Activated T-helper 2 cell treated with anti-CD3 and anti-CD28 coated beads, Interferon-gamma antibody, Interleukin-2, Interleukin-4, amounts not matched to agents 10 μg/mL and 5 μg/mL and 100 μg/mL, durations not matched to agents 14 hours and 24 hours and 36 hours (primary cell): ENCODE measurements around the gene CMKLR1. TPM values are rescaled to one million over a fixed set of nuclear protein-coding genes. Genes with fewer than 3 reads are reported as not detected.

Experiments
- DNase-seq: peaks from one replicate; pipeline ENCODE4 v3.0.0; 2021; ENCODE audit warnings: low spot score
- H3K27ac Mint-ChIP-seq: one replicate; pipeline ENCODE4 v1.8.0; 2021; ENCODE audit warnings: mixed read lengths
- H3K27me3 Mint-ChIP-seq: one replicate; pipeline ENCODE4 v1.8.0; 2021; ENCODE audit warnings: low read depth, mixed read lengths
- H3K36me3 Mint-ChIP-seq: one replicate; pipeline ENCODE4 v1.8.0; 2021; ENCODE audit warnings: low read depth, mixed read lengths
- H3K4me1 Mint-ChIP-seq: one replicate; pipeline ENCODE4 v1.8.0; 2021; ENCODE audit warnings: low read depth, mixed read lengths
- H3K4me3 Mint-ChIP-seq: one replicate; pipeline ENCODE4 v1.8.0; 2021; ENCODE audit warnings: low read depth, mild to moderate bottlenecking, moderate library complexity, mixed read lengths
- H3K9me3 Mint-ChIP-seq: one replicate; pipeline ENCODE4 v1.8.0; 2021; ENCODE audit warnings: mixed read lengths
- intact Hi-C: fragments of 100-400 bp; cut with micrococcal nuclease; formaldehyde crosslinking; loops from one replicate; pipeline ENCODE4 v1.15.1; 2023
- total RNA-seq: library from RNA; stranded (reverse); gene quantifications from 2 replicates; pipeline ENCODE4 v1.2.3, GENCODE V29; 2022

CMKLR1 gene
- total RNA-seq, 1 donor from 2014 or later, result not detected

GRCh38 chr12:108371801-108372344 is 32.8 kb upstream of the CMKLR1 start:
- no peak for DNase-seq
- no peaks in the 10 kb centered on the region for H3K4me1 Mint-ChIP-seq

GRCh38 chr12:108370415-108370814 is 31.3 kb upstream of the CMKLR1 start:
- Mint-ChIP-seq H3K4me3 (no peak overlapping the region), H3K36me3 (no peaks in the 10 kb centered on the region), H3K4me1 (no peaks in the 10 kb centered on the region), H3K27ac (no peak overlapping the region), H3K9me3 (peaks cover 11% of the 10 kb centered on the region), H3K27me3 (no peaks in the 10 kb centered on the region)
- intact Hi-C loops, result no loop called here
- DNase-seq, result no peak

More at GRCh38 chr12:108371801-108372344, 32.8 kb upstream of the CMKLR1 start:
- H3K27ac Mint-ChIP-seq, result no peak overlapping the region
- intact Hi-C loops, result no loop called here
- H3K9me3 Mint-ChIP-seq, result peaks cover 11% of the 10 kb centered on the region
- no peaks in the 10 kb centered on the region for H3K36me3 Mint-ChIP-seq
- H3K4me3 Mint-ChIP-seq, result no peak overlapping the region
- H3K27me3 Mint-ChIP-seq, result no peaks in the 10 kb centered on the region

- intact Hi-C loops, result no loop called here
- no peak overlapping the region for H3K4me3 Mint-ChIP-seq
- H3K27me3 Mint-ChIP-seq, result no peaks in the 10 kb centered on the region
- peaks cover 11% of the 10 kb centered on the region for H3K9me3 Mint-ChIP-seq
- no peak overlapping the region for H3K27ac Mint-ChIP-seq
- H3K4me1 Mint-ChIP-seq, result no peaks in the 10 kb centered on the region
- no peaks in the 10 kb centered on the region for H3K36me3 Mint-ChIP-seq
- no peak for DNase-seq
These were observed 30.8 kb upstream of the CMKLR1 start for GRCh38 chr12:108369736-108370396.

GRCh38 chr12:108368089-108368488 is 29.0 kb upstream of the CMKLR1 start:
- Mint-ChIP-seq H3K4me1 (no peaks in the 10 kb centered on the region), H3K36me3 (no peaks in the 10 kb centered on the region), H3K4me3 (no peak overlapping the region), H3K9me3 (peaks cover 11% of the 10 kb centered on the region), H3K27me3 (no peaks in the 10 kb centered on the region), H3K27ac (no peak overlapping the region)
- no peak for DNase-seq
- intact Hi-C loops, result no loop called here

GRCh38 chr12:108367436-108367835 is 28.3 kb upstream of the CMKLR1 start:
- no peak overlapping the region for H3K4me3 Mint-ChIP-seq
- peaks cover 8% of the 10 kb centered on the region for H3K9me3 Mint-ChIP-seq
- intact Hi-C loops, result no loop called here
- no peaks in the 10 kb centered on the region for H3K27me3 Mint-ChIP-seq
- no peak for DNase-seq
- no peaks in the 10 kb centered on the region for H3K36me3 Mint-ChIP-seq
- H3K27ac Mint-ChIP-seq, result no peak overlapping the region
- H3K4me1 Mint-ChIP-seq, result no peaks in the 10 kb centered on the region

GRCh38 chr12:108365324-108365723 is 26.2 kb upstream of the CMKLR1 start:
- Mint-ChIP-seq H3K4me3 (no peak overlapping the region), H3K27me3 (no peaks in the 10 kb centered on the region), H3K9me3 (peaks cover 7% of the 10 kb centered on the region), H3K36me3 (no peaks in the 10 kb centered on the region), H3K27ac (no peak overlapping the region), H3K4me1 (no peaks in the 10 kb centered on the region)
- intact Hi-C loops, result no loop called here
- DNase-seq, result no peak

- no peak overlapping the region for H3K4me3 Mint-ChIP-seq
- no peak for DNase-seq
- intact Hi-C loops, result no loop called here
- H3K4me1 Mint-ChIP-seq, result no peaks in the 10 kb centered on the region
- H3K27ac Mint-ChIP-seq, result no peak overlapping the region
- H3K36me3 Mint-ChIP-seq, result no peaks in the 10 kb centered on the region
- peaks cover 7% of the 10 kb centered on the region for H3K9me3 Mint-ChIP-seq
- H3K27me3 Mint-ChIP-seq, result no peaks in the 10 kb centered on the region
These were observed 25.8 kb upstream of the CMKLR1 start for GRCh38 chr12:108364879-108365278.

- no peaks in the 10 kb centered on the region for H3K4me1 Mint-ChIP-seq
- H3K4me3 Mint-ChIP-seq, result no peak overlapping the region
- H3K27me3 Mint-ChIP-seq, result no peaks in the 10 kb centered on the region
- no peaks in the 10 kb centered on the region for H3K36me3 Mint-ChIP-seq
- intact Hi-C loops, result no loop called here
- no peak for DNase-seq
- H3K9me3 Mint-ChIP-seq, result peaks cover 7% of the 10 kb centered on the region
- no peak overlapping the region for H3K27ac Mint-ChIP-seq
These were observed 24.5 kb upstream of the CMKLR1 start for GRCh38 chr12:108363565-108363964.

- Mint-ChIP-seq H3K27me3 (no peaks in the 10 kb centered on the region), H3K36me3 (no peaks in the 10 kb centered on the region), H3K27ac (no peak overlapping the region), H3K4me1 (no peaks in the 10 kb centered on the region), H3K4me3 (no peak overlapping the region), H3K9me3 (peaks cover 7% of the 10 kb centered on the region)
- intact Hi-C loops, result no loop called here
- DNase-seq, result no peak
These were observed 24.1 kb upstream of the CMKLR1 start for GRCh38 chr12:108363165-108363564.

- Mint-ChIP-seq H3K4me3 (no peak overlapping the region), H3K4me1 (no peaks in the 10 kb centered on the region), H3K27ac (no peak overlapping the region), H3K27me3 (no peaks in the 10 kb centered on the region), H3K36me3 (no peaks in the 10 kb centered on the region), H3K9me3 (peaks cover 7% of the 10 kb centered on the region)
- DNase-seq, result no peak
- intact Hi-C loops, result no loop called here
These were observed 22.5 kb upstream of the CMKLR1 start for GRCh38 chr12:108361606-108362005.

GRCh38 chr12:108360487-108360886 is 21.4 kb upstream of the CMKLR1 start:
- Mint-ChIP-seq H3K9me3 (peaks cover 7% of the 10 kb centered on the region), H3K4me1 (no peaks in the 10 kb centered on the region), H3K4me3 (no peak overlapping the region), H3K36me3 (no peaks in the 10 kb centered on the region), H3K27ac (no peak overlapping the region), H3K27me3 (no peaks in the 10 kb centered on the region)
- intact Hi-C loops, result no loop called here
- DNase-seq, result no peak

- Mint-ChIP-seq H3K4me3 (no peak overlapping the region), H3K4me1 (no peaks in the 10 kb centered on the region), H3K36me3 (no peaks in the 10 kb centered on the region), H3K9me3 (peaks cover 7% of the 10 kb centered on the region), H3K27ac (no peak overlapping the region), H3K27me3 (no peaks in the 10 kb centered on the region)
- intact Hi-C loops, result no loop called here
- no peak for DNase-seq
These were observed 20.9 kb upstream of the CMKLR1 start for GRCh38 chr12:108360057-108360456.

- intact Hi-C loops, result no loop called here
- H3K27me3 Mint-ChIP-seq, result no peaks in the 10 kb centered on the region
- no peaks in the 10 kb centered on the region for H3K36me3 Mint-ChIP-seq
- H3K4me3 Mint-ChIP-seq, result no peak overlapping the region
- no peak for DNase-seq
- peaks cover 7% of the 10 kb centered on the region for H3K9me3 Mint-ChIP-seq
- no peak overlapping the region for H3K27ac Mint-ChIP-seq
- H3K4me1 Mint-ChIP-seq, result no peaks in the 10 kb centered on the region
These were observed 19.5 kb upstream of the CMKLR1 start for GRCh38 chr12:108358580-108358965.
